ENCODE data around the gene CHIC2. TPM values are rescaled to one million over a fixed set of nuclear protein-coding genes. Genes with fewer than 3 reads are reported as not detected.

The CHIC2 gene
- total RNA-seq, 1 experiment from 2014 or later: 10.8 TPM

DNA sequence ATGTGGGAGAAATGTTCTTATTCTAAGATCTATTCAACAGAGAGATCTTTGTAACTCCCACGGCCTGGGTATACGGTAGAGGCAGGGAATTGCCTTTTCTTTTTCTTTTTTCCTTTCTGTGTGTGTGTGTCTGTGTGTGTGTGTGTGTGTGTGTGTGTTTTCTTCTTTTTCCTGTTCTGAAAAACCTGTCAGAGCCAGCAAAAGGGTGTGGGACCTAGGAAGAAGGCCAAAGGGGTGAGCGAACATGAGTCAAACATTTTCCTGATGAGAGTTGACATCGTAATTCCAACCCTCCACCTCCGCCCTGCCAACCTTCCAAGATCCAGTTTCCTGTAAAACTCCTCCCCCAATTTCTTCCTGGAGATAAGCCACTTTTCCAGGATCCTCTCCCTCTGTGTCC is 2.8 kb upstream of the CHIC2 start (continued):
- no peak for TF ChIP-seq ELF1 (IDR thresholded peaks at IDR 0.05; ENCODE audit: borderline replicate concordance, low read depth)

DNA sequence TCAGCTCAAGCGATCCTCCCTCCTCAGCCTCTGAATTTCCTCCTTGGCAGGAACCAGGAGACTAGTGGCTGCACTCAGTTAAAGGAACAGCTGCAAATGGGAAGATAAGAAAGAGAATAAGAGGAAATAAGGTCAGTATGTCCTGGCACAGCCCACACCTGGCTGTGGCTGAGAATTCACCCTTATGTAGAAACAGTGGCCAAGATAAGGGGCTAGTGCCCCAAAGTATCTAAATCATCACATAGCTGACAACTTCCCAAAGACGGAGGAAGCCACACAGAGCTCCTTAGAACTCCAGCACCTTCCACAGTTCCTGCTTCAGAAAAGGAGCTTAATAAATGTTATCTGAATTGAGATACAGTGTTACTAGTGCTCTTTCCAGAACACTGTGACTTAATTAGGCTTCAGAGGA is 2.3 kb upstream of the CHIC2 start:
- no TSS peak for BruUV-seq (replicated peaks)
- H4K20me1 ChIP-seq (ENCODE audit: insufficient read depth): no peaks in the 10 kb centered on the region
- no peak overlapping the region for H3K4me3 ChIP-seq (replicated peaks in 1 of 2; ENCODE audit: low read depth in 1 of 2, low read length in 2 of 2)
- ChIA-PET CTCF (interaction anchor here (1.4 kb wide), 1 partner anchor 136 kb away, joined by 4 read pairs; no protein-coding TSS in a partner anchor), POLR2A (interaction anchor here (0.8 kb wide), 1 partner anchor 62 kb away, joined by 3 read pairs; no protein-coding TSS in a partner anchor), RAD21 (ENCODE audit: low non-redundant PET in 1 of 2, low total read pairs in 2 of 2, uncharacterized antibody in 2 of 2, unreplicated experiment in 2 of 2) (no interaction called here)
- no peak overlapping the region for H3K27ac ChIP-seq (ENCODE audit: low read depth, low read length)
- no peaks in the 10 kb centered on the region for H3K36me3 ChIP-seq (ENCODE audit: control insufficient read depth in 1 of 2, insufficient read depth in 2 of 2, low read length in 2 of 2)
- H3K9me2 ChIP-seq (ENCODE audit: insufficient read depth): no peaks in the 10 kb centered on the region
- H3K4me1 ChIP-seq (ENCODE audit: control insufficient read depth in 1 of 2, insufficient read depth in 2 of 2, low read length in 2 of 2): peaks cover 13 to 34% of the 10 kb centered on the region in 2 experiments
- H3K9me3 ChIP-seq (ENCODE audit: control insufficient read depth in 1 of 2, insufficient read depth in 1 of 2, low read depth in 1 of 2, low read length in 2 of 2): no peaks in the 10 kb centered on the region
- no peak for DNase-seq (ENCODE audit: low read depth, low spot score)
- H3K79me2 ChIP-seq (ENCODE audit: insufficient read depth, low read length): peaks cover 25% of the 10 kb centered on the region
- H3K4me2 ChIP-seq (ENCODE audit: low read length): peak overlapping the region; percentile 57
- H3K9ac ChIP-seq (ENCODE audit: low read length): no peak overlapping the region
- intact Hi-C loops (cut with micrococcal nuclease): no loop called here
- no peaks in the 10 kb centered on the region for H3K27me3 ChIP-seq (ENCODE audit: insufficient read depth, low read length)
- ATAC-seq: no peak
- no peak overlapping the region for H2AFZ ChIP-seq (ENCODE audit: low read depth, low read length, poor library complexity, severe bottlenecking)
- TF ChIP-seq, protein P1, sequence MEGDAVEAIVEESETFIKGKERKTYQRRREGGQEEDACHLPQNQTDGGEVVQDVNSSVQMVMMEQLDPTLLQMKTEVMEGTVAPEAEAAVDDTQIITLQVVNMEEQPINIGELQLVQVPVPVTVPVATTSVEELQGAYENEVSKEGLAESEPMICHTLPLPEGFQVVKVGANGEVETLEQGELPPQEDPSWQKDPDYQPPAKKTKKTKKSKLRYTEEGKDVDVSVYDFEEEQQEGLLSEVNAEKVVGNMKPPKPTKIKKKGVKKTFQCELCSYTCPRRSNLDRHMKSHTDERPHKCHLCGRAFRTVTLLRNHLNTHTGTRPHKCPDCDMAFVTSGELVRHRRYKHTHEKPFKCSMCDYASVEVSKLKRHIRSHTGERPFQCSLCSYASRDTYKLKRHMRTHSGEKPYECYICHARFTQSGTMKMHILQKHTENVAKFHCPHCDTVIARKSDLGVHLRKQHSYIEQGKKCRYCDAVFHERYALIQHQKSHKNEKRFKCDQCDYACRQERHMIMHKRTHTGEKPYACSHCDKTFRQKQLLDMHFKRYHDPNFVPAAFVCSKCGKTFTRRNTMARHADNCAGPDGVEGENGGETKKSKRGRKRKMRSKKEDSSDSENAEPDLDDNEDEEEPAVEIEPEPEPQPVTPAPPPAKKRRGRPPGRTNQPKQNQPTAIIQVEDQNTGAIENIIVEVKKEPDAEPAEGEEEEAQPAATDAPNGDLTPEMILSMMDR (IDR thresholded peaks at IDR 0.05 in 2 of 3, conservative IDR thresholded peaks at IDR 0.05 in 1 of 3; ENCODE audit: borderline replicate concordance in 1 of 3, insufficient read depth in 1 of 3, low read depth in 2 of 3, low read length in 2 of 3): no peak
- no peak for TF ChIP-seq ZNF274 (IDR thresholded peaks at IDR 0.05; ENCODE audit: low read depth, low read length)
- no peak for TF ChIP-seq EZH2 (IDR thresholded peaks at IDR 0.05)
- no peak for TF ChIP-seq POLR2AphosphoS5 (IDR thresholded peaks at IDR 0.05; ENCODE audit: low read depth, low read length)
- no peak for TF ChIP-seq SRF (IDR thresholded peaks at IDR 0.05; ENCODE audit: low read depth)
- TF ChIP-seq, protein P2, sequence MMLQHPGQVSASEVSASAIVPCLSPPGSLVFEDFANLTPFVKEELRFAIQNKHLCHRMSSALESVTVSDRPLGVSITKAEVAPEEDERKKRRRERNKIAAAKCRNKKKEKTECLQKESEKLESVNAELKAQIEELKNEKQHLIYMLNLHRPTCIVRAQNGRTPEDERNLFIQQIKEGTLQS (IDR thresholded peaks at IDR 0.05): no peak
- no peak for TF ChIP-seq EGR1 (IDR thresholded peaks at IDR 0.05; ENCODE audit: low read depth)
- no peak for TF ChIP-seq SIN3A (IDR thresholded peaks at IDR 0.05; ENCODE audit: low read depth)
